GM12878 (cell line): ENCODE data around the gene PRCD. TPM values are rescaled to one million over a fixed set of nuclear protein-coding genes. Genes with fewer than 3 reads are reported as not detected.

Source experiments
- BACH1 ChIP-seq: fragments of 450-650 bp; IDR thresholded peaks from 2 replicates; pipeline ENCODE4 v1.6.1; 2017; ENCODE audit warnings: mild to moderate bottlenecking, borderline replicate concordance
- CBX3 ChIP-seq: fragments of 200-600 bp; sonication (generic); IDR thresholded peaks from 2 replicates; pipeline ENCODE4 v1.6.1; 2016; ENCODE audit warnings: low read depth, borderline replicate concordance
- CHD2 ChIP-seq: IDR thresholded peaks from 2 replicates; pipeline ENCODE4 v1.6.1; 2011; ENCODE audit warnings: low read depth, low read length, improper control_type of control experiment, borderline replicate concordance
- CREB1 ChIP-seq: IDR thresholded peaks from 2 replicates; pipeline ENCODE4 v1.6.1; 2012; ENCODE audit warnings: low read depth, mild to moderate bottlenecking, inconsistent platforms
- EGR1 ChIP-seq, 2 experiments: IDR thresholded peaks; 1 replicate in 1 of 2; 2 replicates in 1 of 2; pipeline ENCODE4 v1.6.1; 2011 to 2012; ENCODE audit warnings: low read depth in 2 of 2, low read length in 2 of 2, borderline replicate concordance in 1 of 2, mild to moderate bottlenecking in 1 of 2, moderate library complexity in 1 of 2
- HDAC2 ChIP-seq: fragments of 200-600 bp; sonication (generic); IDR thresholded peaks from 2 replicates; pipeline ENCODE4 v1.6.1; 2017
- HDAC6 ChIP-seq: fragments of 200-600 bp; sonication (generic); IDR thresholded peaks from one replicate; pipeline ENCODE4 v1.8.0; 2017; ENCODE audit warnings: antibody characterized with exemption; ENCODE audit not compliant: unreplicated experiment
- JUND ChIP-seq: IDR thresholded peaks from 2 replicates; pipeline ENCODE4 v1.6.1; 2012; ENCODE audit warnings: low read depth, mild to moderate bottlenecking, low read length, improper control_type of control experiment, moderate library complexity
- SIN3A ChIP-seq: IDR thresholded peaks from 2 replicates; pipeline ENCODE4 v1.6.1; 2012; ENCODE audit warnings: low read depth, low read length, improper control_type of control experiment
- SKIL ChIP-seq: fragments of 450-650 bp; IDR thresholded peaks from 2 replicates; pipeline ENCODE4 v1.6.1; 2017; ENCODE audit warnings: mild to moderate bottlenecking, low read depth, inconsistent platforms; ENCODE audit not compliant: poor library complexity, severe bottlenecking
- SREBF2 ChIP-seq: IDR thresholded peaks from 2 replicates; pipeline ENCODE4 v1.6.1; 2012; ENCODE audit warnings: mild to moderate bottlenecking, low read length
- STAT1 ChIP-seq: fragments of 450-650 bp; conservative IDR thresholded peaks from 2 replicates; pipeline ENCODE4 v1.6.1; 2014; ENCODE audit warnings: antibody characterized with exemption, mild to moderate bottlenecking
- TCF3 ChIP-seq: IDR thresholded peaks from 2 replicates; pipeline ENCODE4 v1.6.1; 2012; ENCODE audit warnings: low read depth, mild to moderate bottlenecking, low read length, borderline replicate concordance; ENCODE audit not compliant: insufficient read depth
- YY1 ChIP-seq: IDR thresholded peaks from 2 replicates; pipeline ENCODE4 v1.6.1; 2011; ENCODE audit warnings: low read depth, mild to moderate bottlenecking, low read length
- ZBTB11 ChIP-seq: fragments of 450-650 bp; formaldehyde crosslinking; IDR thresholded peaks from 2 replicates; pipeline ENCODE4 v1.5.0; 2022; ENCODE audit warnings: mild to moderate bottlenecking, missing genetic modification characterization
- ZNF384 ChIP-seq: IDR thresholded peaks from 2 replicates; pipeline ENCODE4 v1.6.1; 2012; ENCODE audit warnings: low read depth, mild to moderate bottlenecking, low read length, improper control_type of control experiment, borderline replicate concordance
- polyA plus RNA-seq, 11 experiments: library from polyadenylated mRNA; depleted of rRNA in 4 of 11; unstranded in 6 of 11; stranded (reverse) in 5 of 11; fragments of >200 nt; fragmentation: Nextera tagmentation in 4 of 11; fragmentation: Illumina TruSeq in 1 of 11; extraction: Ambion mirVana in 4 of 11; extraction: Trizol in 1 of 11; gene quantifications; 1 replicate in 1 of 11; 2 replicates in 10 of 11; pipeline versions ENCODE4 v1.2.1 to v1.2.3, GENCODE V29; 2011 to 2016; ENCODE audit warnings: inconsistent platforms in 2 of 11, missing spikeins in 2 of 11, low read depth in 1 of 11
- total RNA-seq, 4 experiments: library from RNA; depleted of rRNA in 3 of 4; stranded (reverse); fragments of >200 nt in 3 of 4; fragmentation: Illumina TruSeq in 1 of 4; extraction: Trizol in 1 of 4; gene quantifications; 2 replicates each; pipeline versions ENCODE4 v1.2.1 to v1.2.3, GENCODE V29; 2013 to 2021
- TF ChIP-seq, protein P1 (sequence below): fragments of 450-650 bp; IDR thresholded peaks from 2 replicates; pipeline ENCODE4 v1.6.1; 2018; ENCODE audit warnings: borderline replicate concordance, mild to moderate bottlenecking; ENCODE audit not compliant: partially characterized antibody
- TF ChIP-seq, protein P2 (sequence below): fragments of 150-350 bp; IDR thresholded peaks from 2 replicates; pipeline ENCODE4 v1.6.1; 2016; ENCODE audit warnings: low read depth, low read length

The PRCD gene
- total and polyA plus RNA-seq, 10 of the 15 experiments (the other 5 are each of a cell fraction or from before 2014, with no cell fraction given) = 0.18 to 0.95 (median 0.34) TPM; not detected in 4

DNA sequence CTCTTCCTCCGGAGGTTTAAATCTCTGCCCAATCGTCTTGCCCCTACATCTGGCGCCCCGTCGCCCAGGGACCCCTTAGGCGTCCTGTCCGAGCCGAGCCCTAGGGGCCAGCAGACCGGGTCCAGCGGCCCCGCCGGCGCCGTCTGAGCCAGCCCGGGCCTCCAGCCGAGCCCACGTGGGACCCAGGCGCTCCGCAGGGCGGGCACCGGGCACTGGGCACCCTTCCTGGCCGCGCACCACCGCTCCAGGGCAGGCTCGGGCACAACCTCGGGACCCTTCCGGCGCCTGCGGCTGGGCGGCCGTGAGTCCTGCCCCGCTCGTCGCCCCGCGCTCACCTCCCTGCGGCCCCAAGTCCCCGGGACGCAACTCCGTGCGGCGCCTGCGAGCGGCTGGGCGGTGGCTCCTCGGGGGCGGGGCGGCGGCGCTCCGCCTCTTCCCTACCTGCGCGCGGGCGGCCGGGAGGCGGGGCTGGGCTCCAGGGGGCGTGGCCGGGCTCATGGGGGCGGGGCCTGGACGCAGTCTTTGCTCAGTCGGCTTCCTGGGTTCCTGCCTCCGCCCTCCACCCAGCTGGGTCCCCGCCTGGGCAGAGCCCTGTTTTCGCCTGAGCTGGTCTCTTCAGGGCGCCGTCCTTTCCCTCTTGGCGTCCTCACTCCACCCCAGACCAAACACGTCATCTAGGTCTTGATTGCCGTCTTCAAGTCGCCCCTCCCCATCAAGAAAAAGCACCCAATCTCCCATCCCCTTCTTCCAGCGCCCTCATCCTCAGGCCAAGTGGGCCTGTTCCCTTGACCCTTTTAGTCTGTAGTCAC lies 38.6 kb upstream of the PRCD start, which contains the start of gene RHBDF2 (continued):
- TF ChIP-seq CBX3 = no peak
- TF ChIP-seq STAT1 = no peak
- peak in 1 of 2 experiments; percentile 53; a peak in 2 of 3 replicates for TF ChIP-seq EGR1 (IDR thresholded peaks at IDR 0.05; ENCODE audit: borderline replicate concordance in 1 of 2, low read depth in 2 of 2, low read length in 2 of 2)
- TF ChIP-seq, protein P1, sequence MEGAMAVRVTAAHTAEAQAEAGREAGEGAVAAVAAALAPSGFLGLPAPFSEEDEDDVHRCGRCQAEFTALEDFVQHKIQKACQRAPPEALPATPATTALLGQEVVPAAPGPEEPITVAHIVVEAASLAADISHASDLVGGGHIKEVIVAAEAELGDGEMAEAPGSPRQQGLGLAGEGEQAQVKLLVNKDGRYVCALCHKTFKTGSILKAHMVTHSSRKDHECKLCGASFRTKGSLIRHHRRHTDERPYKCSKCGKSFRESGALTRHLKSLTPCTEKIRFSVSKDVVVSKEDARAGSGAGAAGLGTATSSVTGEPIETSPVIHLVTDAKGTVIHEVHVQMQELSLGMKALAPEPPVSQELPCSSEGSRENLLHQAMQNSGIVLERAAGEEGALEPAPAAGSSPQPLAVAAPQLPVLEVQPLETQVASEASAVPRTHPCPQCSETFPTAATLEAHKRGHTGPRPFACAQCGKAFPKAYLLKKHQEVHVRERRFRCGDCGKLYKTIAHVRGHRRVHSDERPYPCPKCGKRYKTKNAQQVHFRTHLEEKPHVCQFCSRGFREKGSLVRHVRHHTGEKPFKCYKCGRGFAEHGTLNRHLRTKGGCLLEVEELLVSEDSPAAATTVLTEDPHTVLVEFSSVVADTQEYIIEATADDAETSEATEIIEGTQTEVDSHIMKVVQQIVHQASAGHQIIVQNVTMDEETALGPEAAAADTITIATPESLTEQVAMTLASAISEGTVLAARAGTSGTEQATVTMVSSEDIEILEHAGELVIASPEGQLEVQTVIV = no peak
- TF ChIP-seq CREB1 = no peak
- 0 out of 2 replicates have a peak, but pooled peaks have one; percentile 37 for TF ChIP-seq TCF3
- no peak for TF ChIP-seq ZNF384
- TF ChIP-seq SREBF2 = no peak
- no peak for TF ChIP-seq CHD2
- TF ChIP-seq JUND = no peak
- peak; percentile 78 for TF ChIP-seq BACH1
- TF ChIP-seq YY1 = no peak
- TF ChIP-seq HDAC2 = no peak
- TF ChIP-seq ZBTB11 (CRISPR knock-in tag) = no peak
- TF ChIP-seq, protein P2, sequence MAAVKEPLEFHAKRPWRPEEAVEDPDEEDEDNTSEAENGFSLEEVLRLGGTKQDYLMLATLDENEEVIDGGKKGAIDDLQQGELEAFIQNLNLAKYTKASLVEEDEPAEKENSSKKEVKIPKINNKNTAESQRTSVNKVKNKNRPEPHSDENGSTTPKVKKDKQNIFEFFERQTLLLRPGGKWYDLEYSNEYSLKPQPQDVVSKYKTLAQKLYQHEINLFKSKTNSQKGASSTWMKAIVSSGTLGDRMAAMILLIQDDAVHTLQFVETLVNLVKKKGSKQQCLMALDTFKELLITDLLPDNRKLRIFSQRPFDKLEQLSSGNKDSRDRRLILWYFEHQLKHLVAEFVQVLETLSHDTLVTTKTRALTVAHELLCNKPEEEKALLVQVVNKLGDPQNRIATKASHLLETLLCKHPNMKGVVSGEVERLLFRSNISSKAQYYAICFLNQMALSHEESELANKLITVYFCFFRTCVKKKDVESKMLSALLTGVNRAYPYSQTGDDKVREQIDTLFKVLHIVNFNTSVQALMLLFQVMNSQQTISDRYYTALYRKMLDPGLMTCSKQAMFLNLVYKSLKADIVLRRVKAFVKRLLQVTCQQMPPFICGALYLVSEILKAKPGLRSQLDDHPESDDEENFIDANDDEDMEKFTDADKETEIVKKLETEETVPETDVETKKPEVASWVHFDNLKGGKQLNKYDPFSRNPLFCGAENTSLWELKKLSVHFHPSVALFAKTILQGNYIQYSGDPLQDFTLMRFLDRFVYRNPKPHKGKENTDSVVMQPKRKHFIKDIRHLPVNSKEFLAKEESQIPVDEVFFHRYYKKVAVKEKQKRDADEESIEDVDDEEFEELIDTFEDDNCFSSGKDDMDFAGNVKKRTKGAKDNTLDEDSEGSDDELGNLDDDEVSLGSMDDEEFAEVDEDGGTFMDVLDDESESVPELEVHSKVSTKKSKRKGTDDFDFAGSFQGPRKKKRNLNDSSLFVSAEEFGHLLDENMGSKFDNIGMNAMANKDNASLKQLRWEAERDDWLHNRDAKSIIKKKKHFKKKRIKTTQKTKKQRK = no peak
- TF ChIP-seq SKIL = no peak
- TF ChIP-seq HDAC6 = no peak
- TF ChIP-seq SIN3A = peak; percentile 58; the same call in 1 of the 2 replicates
